Endometrial microvascular endothelial cells (primary cell): ENCODE results near the gene KPNA3. TPM values are rescaled to one million over a fixed set of nuclear protein-coding genes. Genes with fewer than 3 reads are reported as not detected.
"Not testable (repeated sequence)": the region's sequence is repeated elsewhere in the genome, so short reads cannot be mapped to it uniquely, and the experiment has no call there.

ENCODE experiments used
- in situ Hi-C: cut with HindIII; loops from 2 replicates; pipeline ENCODE4 v1.10.0; 2017; ENCODE audit warnings: low sequenced_read_pairs, low pct_unique_long_range_greater_than_20kb; ENCODE audit errors: inconsistent ontology term
- total RNA-seq: library from RNA; depleted of rRNA; stranded (reverse); fragments of >200 nt; gene quantifications from one replicate; pipeline ENCODE4 v1.2.3, GENCODE V29; 2015; ENCODE audit errors: inconsistent ontology term

Gene KPNA3
- total RNA-seq, result 49.7 TPM

- in situ Hi-C loops, result no loop called here
Measured at GRCh38 chr13:49792550-49793324, at the start of gene KPNA3. KPNA3 (minus strand) TSS chr13:49792682; CDS start chr13:49792506, 176 bp downstream.

GRCh38 chr13:49841964-49842363 is 49.5 kb upstream of the KPNA3 start:
- in situ Hi-C loops, result no loop called here

GRCh38 chr13:49840675-49841074 is 48.2 kb upstream of the KPNA3 start:
- in situ Hi-C loops, result no loop called here

- in situ Hi-C loops, result no loop called here
Measured at GRCh38 chr13:49840266-49840665, 47.8 kb upstream of the KPNA3 start.

GRCh38 chr13:49838989-49839388 is 46.5 kb upstream of the KPNA3 start:
- in situ Hi-C loops, result no loop called here

- in situ Hi-C loops, result no loop called here
Measured at GRCh38 chr13:49836516-49836915, 44.0 kb upstream of the KPNA3 start.

- in situ Hi-C loops, result no loop called here
Measured at GRCh38 chr13:49833402-49833801, 40.9 kb upstream of the KPNA3 start.

- in situ Hi-C loops, result no loop called here
Measured at GRCh38 chr13:49831455-49831854, 39.0 kb upstream of the KPNA3 start.

GRCh38 chr13:49830721-49831120 is 38.2 kb upstream of the KPNA3 start:
- in situ Hi-C loops, result no loop called here

GRCh38 chr13:49829715-49830114 is 37.2 kb upstream of the KPNA3 start:
- in situ Hi-C loops, result no loop called here

GRCh38 chr13:49828453-49828852 is 36.0 kb upstream of the KPNA3 start:
- in situ Hi-C loops, result no loop called here

GRCh38 chr13:49827891-49828290 is 35.4 kb upstream of the KPNA3 start:
- in situ Hi-C loops, result no loop called here

- in situ Hi-C loops, result no loop called here
Measured at GRCh38 chr13:49827336-49827735, 34.9 kb upstream of the KPNA3 start.

GRCh38 chr13:49821216-49822009 is 28.9 kb upstream of the KPNA3 start:
- in situ Hi-C loops, result no loop called here

GRCh38 chr13:49820591-49821215 is 28.2 kb upstream of the KPNA3 start:
- in situ Hi-C loops, result no loop called here

GRCh38 chr13:49816047-49816446 is 23.6 kb upstream of the KPNA3 start:
- in situ Hi-C loops, result not testable (repeated sequence)

- in situ Hi-C loops, result no loop called here
Measured at GRCh38 chr13:49814551-49815270, 22.2 kb upstream of the KPNA3 start.

- in situ Hi-C loops, result no loop called here
Measured at GRCh38 chr13:49812812-49813211, 20.3 kb upstream of the KPNA3 start.

GRCh38 chr13:49811527-49811908 is 19.0 kb upstream of the KPNA3 start:
- in situ Hi-C loops, result no loop called here
